Globus pallidus (tissue), 1 donor: ENCODE results near the gene TCERG1L.

ENCODE experiments used
- DNase-seq: peaks from one replicate; pipeline ENCODE4 v3.0.0-alpha.2; 2015; ENCODE audit warnings: low spot score

Gene TCERG1L

DNA sequence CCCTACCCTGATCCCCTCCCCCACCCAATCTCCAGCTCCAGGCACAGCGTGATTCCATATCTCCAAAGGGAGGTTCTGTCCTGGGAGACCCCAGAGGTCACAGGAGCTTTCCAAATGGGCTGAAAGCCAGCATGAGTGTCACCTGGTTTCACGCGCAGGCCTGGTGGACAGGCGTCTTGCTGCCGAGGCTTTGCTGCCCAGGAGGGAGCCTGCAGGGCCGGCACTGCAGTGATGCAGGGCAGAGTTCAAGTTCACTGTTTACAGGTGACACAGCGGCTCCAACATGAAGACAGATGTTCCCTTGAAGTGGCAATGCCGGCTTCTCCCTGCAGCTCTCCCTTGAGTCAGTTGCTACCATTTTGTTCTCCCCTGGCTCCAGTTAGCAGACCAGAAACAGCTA, 104.3 kb downstream of the TCERG1L start:
- no peak for DNase-seq

- DNase-seq, result no peak
Observed at GRCh38 chr10:131206111-131206995, 105.2 kb downstream of the TCERG1L start.

DNA sequence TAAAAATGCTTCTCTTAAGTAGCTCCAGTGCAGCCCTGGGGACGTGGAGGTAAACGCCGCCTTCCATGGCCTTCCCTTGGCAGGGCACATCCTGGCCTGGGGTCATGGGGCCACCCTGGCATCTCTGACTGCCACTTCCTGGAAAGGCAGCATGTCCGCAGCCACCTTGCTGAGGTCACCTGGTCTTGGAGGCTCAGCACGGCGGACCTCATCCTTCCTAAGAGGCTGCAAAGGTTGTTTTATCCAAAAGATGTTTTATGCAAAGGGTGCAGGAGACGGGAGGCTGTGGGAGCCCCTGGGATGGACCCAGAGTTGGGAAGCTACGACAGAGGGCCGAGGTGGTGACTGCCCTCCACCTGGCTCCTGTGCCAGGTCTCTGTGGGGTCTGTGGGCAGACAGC, 106.0 kb downstream of the TCERG1L start:
- no peak for DNase-seq

- no peak for DNase-seq
Observed at GRCh38 chr10:131204406-131205152, 106.9 kb downstream of the TCERG1L start.

GRCh38 chr10:131203456-131204357, 107.8 kb downstream of the TCERG1L start:
- no peak for DNase-seq

- DNase-seq, result no peak
Observed at GRCh38 chr10:131202990-131203389, 108.5 kb downstream of the TCERG1L start.

DNA sequence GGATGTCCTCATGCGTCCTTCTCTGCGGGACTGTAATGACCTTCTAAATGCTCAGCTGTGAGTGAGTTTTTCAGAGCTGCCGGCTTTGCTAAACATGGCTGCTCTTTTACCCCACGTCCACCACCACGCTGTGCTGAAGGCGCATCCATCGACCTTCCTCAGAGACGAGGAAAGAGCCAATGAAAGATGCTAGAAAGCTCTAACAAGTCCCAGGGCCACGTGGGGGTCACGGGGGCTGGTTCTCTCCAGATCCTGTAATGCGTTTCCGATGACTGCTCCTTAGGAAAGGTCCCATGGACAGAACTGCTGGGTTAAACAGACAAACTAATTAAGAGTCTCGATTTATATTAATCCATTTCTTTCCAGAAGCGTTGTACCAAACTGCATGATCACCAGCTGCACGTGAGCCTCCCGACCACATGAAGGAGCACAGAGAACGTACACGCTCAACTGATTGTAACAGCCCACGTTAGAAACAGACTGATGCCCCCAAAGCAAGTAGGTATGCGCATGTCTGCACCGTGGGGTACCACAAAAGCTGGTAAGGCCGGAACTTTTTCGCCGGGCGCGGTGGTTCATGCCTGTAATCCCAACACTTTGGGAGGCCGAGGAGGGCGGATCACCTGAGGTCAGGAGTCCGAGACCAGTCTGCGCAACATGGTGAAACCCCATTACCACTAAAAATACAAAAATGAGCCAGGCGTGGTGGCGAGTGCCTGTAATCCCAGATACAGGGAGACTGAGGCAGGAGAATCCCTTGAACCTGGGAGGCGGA, 109.6 kb downstream of the TCERG1L start:
- DNase-seq, result no peak

DNA sequence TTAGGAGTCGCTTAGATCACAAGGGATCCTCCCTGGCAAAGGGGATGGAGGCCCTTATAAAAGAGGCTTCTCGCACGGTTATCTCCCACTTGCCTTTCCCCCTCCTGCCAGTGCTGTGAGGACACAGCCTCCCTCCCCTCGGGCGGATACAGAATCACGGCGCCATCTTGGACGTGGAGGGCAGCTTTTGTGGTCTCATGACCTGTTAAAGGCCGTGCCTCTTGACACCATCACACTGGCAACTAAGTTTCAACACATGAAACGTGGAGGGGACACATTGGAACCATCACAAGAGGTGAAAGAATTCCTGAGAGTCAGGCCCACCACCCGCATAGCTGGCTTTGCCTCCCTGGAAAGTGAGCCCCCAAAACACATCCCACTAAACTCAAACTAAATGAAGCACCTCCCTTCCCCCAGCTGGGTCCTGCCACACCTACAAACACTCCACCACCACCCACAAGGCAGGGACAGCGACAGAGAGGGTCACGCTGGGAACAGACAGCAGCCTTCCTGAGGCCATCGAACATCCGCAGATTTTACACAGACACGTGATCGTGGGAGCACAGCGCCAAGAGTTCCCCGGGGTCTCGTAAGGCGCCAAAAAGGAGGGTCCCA, 110.6 kb downstream of the TCERG1L start:
- no peak for DNase-seq

GRCh38 chr10:131199646-131200045, 111.9 kb downstream of the TCERG1L start:
- no peak for DNase-seq

GRCh38 chr10:131198843-131199242, 112.7 kb downstream of the TCERG1L start:
- no peak for DNase-seq

- DNase-seq, result no peak
Observed at GRCh38 chr10:131198401-131198800, 113.1 kb downstream of the TCERG1L start.

DNA sequence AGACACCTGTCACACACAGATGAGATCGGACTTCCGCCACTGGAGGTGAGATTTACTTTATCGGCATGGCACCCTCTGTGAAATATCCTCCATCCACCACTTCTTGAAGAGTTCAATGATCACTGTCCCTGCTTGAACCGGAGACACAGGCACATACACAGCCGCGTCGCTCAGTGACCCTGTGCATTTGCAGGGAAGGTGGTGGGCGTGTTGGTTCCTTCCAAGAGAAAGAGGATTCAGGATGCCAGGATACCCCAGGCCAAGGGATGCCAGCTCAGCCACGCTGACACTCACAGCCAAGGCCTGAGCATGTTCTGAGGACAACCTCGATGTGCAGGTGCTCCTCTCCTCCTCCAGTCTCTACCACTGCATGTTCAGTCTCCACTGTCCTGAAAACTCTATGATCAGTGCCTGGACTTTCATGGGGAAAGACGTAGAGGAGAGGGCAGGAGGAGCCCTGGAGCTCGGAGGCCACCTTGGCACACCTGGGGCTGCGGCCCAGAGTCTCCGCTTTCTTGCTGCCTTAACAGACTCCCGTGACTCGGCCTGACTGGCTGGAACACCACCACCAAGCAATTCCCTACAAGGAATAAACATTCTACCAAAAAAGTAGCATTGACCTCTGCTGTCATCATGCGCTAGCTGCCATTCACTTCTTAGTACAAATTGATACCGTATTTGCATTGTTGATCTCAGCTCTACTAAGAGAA, 115.2 kb downstream of the TCERG1L start:
- DNase-seq, result no peak

GRCh38 chr10:131195558-131196159, 115.9 kb downstream of the TCERG1L start:
- no peak for DNase-seq

GRCh38 chr10:131195116-131195515, 116.4 kb downstream of the TCERG1L start:
- no peak for DNase-seq

DNA sequence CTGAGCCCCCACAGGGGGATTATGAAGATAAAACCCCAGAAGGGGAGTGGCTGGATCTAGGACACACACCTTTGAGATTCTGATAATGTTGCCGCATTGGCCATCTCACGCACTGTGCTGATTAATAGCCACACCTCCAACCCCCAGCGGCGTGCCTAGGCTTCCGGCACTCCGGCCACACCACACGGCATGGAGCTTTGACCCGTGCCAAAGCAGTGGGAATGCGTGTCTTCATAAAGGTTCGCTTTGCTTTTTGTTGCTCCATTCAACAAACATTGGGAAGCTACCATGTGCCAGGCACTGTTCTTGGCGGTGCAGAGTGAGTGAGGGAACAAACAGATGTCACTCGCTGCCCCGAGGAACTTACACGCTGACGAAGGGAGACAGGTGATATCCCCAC, 117.6 kb downstream of the TCERG1L start:
- no peak for DNase-seq

DNA sequence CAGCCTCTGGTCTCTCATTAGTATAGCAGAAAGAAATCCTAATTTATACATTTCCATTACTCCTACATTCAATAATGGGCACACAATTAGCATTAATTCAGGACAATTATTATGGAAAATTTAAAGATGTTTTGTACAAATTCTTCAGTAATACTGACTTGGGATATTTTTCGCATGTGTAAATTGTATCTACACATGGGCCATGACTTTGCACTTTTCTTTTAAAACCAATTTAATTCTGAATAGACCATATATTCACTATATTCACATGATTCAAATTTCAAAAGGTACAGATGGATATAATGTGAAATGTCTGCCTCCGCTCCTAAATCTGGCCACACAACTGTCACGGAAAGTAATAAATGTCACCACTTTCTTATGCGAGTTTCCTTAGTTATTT, 123.0 kb downstream of the TCERG1L start:
- no peak for DNase-seq

DNA sequence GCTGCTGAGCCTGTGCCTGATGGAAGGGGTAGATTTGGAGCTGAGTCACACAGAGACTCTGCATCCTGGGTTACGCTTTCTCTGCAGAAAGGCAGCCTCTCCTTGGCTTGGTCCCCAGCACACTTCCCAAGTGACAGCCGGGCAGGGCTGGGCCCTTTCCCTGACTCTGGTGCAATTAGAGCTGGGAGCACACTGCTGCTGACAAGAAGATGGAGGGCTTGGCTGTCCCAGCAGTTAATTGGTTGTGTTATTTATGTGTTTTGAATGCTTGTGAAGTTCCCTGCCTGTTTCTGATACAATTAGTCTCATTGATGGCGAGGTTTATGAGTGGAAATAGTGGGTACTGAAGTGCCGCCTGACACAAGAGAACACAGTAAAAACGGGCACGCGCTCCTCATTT, 123.6 kb downstream of the TCERG1L start:
- DNase-seq, result peak; percentile 7

- no peak for DNase-seq
Observed at GRCh38 chr10:131187274-131187673, 124.2 kb downstream of the TCERG1L start.

DNA sequence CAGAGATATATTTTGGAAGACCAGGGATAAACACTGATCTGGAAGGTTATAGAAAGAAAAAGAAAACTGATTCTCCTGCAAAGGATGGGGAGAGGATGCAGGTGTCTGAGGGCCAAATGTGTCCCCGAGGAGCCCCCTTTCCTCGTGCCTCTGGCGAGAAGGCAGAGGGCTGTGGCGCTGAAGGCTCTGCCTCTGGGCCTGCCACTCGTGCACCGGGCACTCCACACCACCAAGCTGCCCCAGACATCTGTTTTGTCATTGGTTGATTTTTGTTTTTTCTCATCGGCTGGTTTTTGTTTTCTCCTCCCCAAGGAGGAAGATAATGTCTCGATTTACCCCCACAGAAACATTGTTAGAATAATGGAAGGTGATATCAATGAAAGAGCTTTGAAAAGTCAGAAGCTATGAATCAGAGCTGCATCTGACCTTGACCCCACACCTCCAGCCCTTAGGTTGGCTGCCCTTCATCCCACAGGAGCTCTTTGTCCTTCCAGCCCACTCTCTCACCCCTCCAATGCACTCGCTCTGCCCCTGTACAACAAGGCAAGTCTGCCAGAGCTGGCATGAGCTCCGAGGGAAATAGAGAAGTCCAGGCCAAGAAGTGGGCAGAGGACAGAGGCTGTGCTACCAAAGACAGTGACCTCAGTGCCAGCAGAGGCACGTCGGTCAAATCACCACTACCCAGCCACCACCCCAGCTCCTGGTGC, 124.8 kb downstream of the TCERG1L start:
- DNase-seq, result no peak
